IPS DF 4.7 (cell line): ENCODE data around the gene ATP6V1E1.
A peak's percentile ranks its signal among the peaks of the same experiment; 100 is the strongest.
"Not testable (repeated sequence)": the region's sequence is repeated elsewhere in the genome, so short reads cannot be mapped to it uniquely, and the experiment has no call there.

Source experiments
- DNase-seq: peaks from one replicate; pipeline ENCODE4 v3.0.0-alpha.2; 2013; ENCODE audit warnings: low spot score; ENCODE audit errors: extremely low read depth

The ATP6V1E1 gene

GRCh38 chr22:17628406-17629172, at the start of gene ATP6V1E1:
Gene ATP6V1E1, minus strand, starts transcription at chr22:17628749. Its CDS starts 114 bp downstream, at chr22:17628635.
- DNase-seq: peak; percentile 85

GRCh38 chr22:17675584-17675983, 47.0 kb upstream of the ATP6V1E1 start:
- no peak for DNase-seq

GRCh38 chr22:17674152-17674551, 45.6 kb upstream of the ATP6V1E1 start:
- DNase-seq: no peak

- no peak for DNase-seq
These were observed 44.0 kb upstream of the ATP6V1E1 start for GRCh38 chr22:17672417-17672991.

- DNase-seq: not testable (repeated sequence)
These were observed 43.1 kb upstream of the ATP6V1E1 start for GRCh38 chr22:17671521-17672092.

- DNase-seq: no peak
These were observed 37.3 kb upstream of the ATP6V1E1 start for GRCh38 chr22:17665854-17666253.

GRCh38 chr22:17665248-17665647, 36.7 kb upstream of the ATP6V1E1 start:
- no peak for DNase-seq

GRCh38 chr22:17664414-17665055, 36.0 kb upstream of the ATP6V1E1 start:
- no peak for DNase-seq

- no peak for DNase-seq
These were observed 28.4 kb upstream of the ATP6V1E1 start for GRCh38 chr22:17656870-17657395.

GRCh38 chr22:17655289-17655688, 26.7 kb upstream of the ATP6V1E1 start:
- no peak for DNase-seq

- DNase-seq: no peak
These were observed 20.0 kb upstream of the ATP6V1E1 start for GRCh38 chr22:17648569-17648968.

GRCh38 chr22:17647991-17648390, 19.4 kb upstream of the ATP6V1E1 start:
- no peak for DNase-seq

GRCh38 chr22:17647452-17647851, 18.9 kb upstream of the ATP6V1E1 start:
- DNase-seq: no peak

- DNase-seq: not testable (repeated sequence)
These were observed 13.8 kb upstream of the ATP6V1E1 start for GRCh38 chr22:17642357-17642756.

GRCh38 chr22:17641269-17641668, 12.7 kb upstream of the ATP6V1E1 start:
- no peak for DNase-seq

GRCh38 chr22:17639247-17639741, 10.7 kb upstream of the ATP6V1E1 start:
- no peak for DNase-seq

GRCh38 chr22:17638432-17639246, 10.1 kb upstream of the ATP6V1E1 start, which contains the start of gene BCL2L13:
Gene BCL2L13, plus strand, starts transcription at chr22:17638757. Its CDS starts 16,955 bp downstream, at chr22:17655712.
- DNase-seq: peak; percentile 68

GRCh38 chr22:17638182-17638431, 9.6 kb upstream of the ATP6V1E1 start:
- no peak for DNase-seq

GRCh38 chr22:17637490-17638181, 9.1 kb upstream of the ATP6V1E1 start:
- no peak for DNase-seq

GRCh38 chr22:17636850-17637249, 8.3 kb upstream of the ATP6V1E1 start:
- DNase-seq: not testable (repeated sequence)
